ENCODE data around the gene CGRRF1.

The CGRRF1 gene

GRCh38 chr14:54472315-54472714 is 37.4 kb upstream of the CGRRF1 start:
- no peak overlapping the region for H3K4me3 ChIP-seq (ENCODE audit: low read depth, low read length)

GRCh38 chr14:54474232-54474793 is 35.4 kb upstream of the CGRRF1 start:
- no peak for TF ChIP-seq CTCF (IDR thresholded peaks at IDR 0.05; ENCODE audit: borderline replicate concordance, insufficient read depth, low read depth, low read length)

More at GRCh38 chr14:54472315-54472714, 37.4 kb upstream of the CGRRF1 start:
- no peak for TF ChIP-seq CTCF (IDR thresholded peaks at IDR 0.05; ENCODE audit: borderline replicate concordance, insufficient read depth, low read depth, low read length)

GRCh38 chr14:54475187-54475899 is 34.4 kb upstream of the CGRRF1 start:
- H3K4me3 ChIP-seq (ENCODE audit: low read depth, low read length): no peak overlapping the region
- TF ChIP-seq CTCF (IDR thresholded peaks at IDR 0.05; ENCODE audit: borderline replicate concordance, insufficient read depth, low read depth, low read length): no peak

More at GRCh38 chr14:54474232-54474793, 35.4 kb upstream of the CGRRF1 start:
- no peak overlapping the region for H3K4me3 ChIP-seq (ENCODE audit: low read depth, low read length)

- TF ChIP-seq CTCF (IDR thresholded peaks at IDR 0.05; ENCODE audit: borderline replicate concordance, insufficient read depth, low read depth, low read length): no peak
Measured at GRCh38 chr14:54475911-54476310, 33.8 kb upstream of the CGRRF1 start.

GRCh38 chr14:54478636-54479215 is 31.0 kb upstream of the CGRRF1 start:
- H3K4me3 ChIP-seq (ENCODE audit: low read depth, low read length): no peak overlapping the region
- TF ChIP-seq CTCF (IDR thresholded peaks at IDR 0.05; ENCODE audit: borderline replicate concordance, insufficient read depth, low read depth, low read length): no peak

More at GRCh38 chr14:54475911-54476310, 33.8 kb upstream of the CGRRF1 start:
- no peak overlapping the region for H3K4me3 ChIP-seq (ENCODE audit: low read depth, low read length)

GRCh38 chr14:54480830-54481562 is 28.7 kb upstream of the CGRRF1 start:
- H3K4me3 ChIP-seq (ENCODE audit: low read depth, low read length): no peak overlapping the region
- no peak for TF ChIP-seq CTCF (IDR thresholded peaks at IDR 0.05; ENCODE audit: borderline replicate concordance, insufficient read depth, low read depth, low read length)

Data from GM12875 (cell line).